NCI-H2196 (cell line): ENCODE data around the gene MMS22L.
A peak's percentile ranks its signal among the peaks of the same experiment; 100 is the strongest.

Experiments
- DNase-seq: peaks from one replicate; lab custom pipeline; 2025; ENCODE audit not compliant: unreplicated experiment; lab: John Stamatoyannopoulos, UW

The MMS22L gene

DNA sequence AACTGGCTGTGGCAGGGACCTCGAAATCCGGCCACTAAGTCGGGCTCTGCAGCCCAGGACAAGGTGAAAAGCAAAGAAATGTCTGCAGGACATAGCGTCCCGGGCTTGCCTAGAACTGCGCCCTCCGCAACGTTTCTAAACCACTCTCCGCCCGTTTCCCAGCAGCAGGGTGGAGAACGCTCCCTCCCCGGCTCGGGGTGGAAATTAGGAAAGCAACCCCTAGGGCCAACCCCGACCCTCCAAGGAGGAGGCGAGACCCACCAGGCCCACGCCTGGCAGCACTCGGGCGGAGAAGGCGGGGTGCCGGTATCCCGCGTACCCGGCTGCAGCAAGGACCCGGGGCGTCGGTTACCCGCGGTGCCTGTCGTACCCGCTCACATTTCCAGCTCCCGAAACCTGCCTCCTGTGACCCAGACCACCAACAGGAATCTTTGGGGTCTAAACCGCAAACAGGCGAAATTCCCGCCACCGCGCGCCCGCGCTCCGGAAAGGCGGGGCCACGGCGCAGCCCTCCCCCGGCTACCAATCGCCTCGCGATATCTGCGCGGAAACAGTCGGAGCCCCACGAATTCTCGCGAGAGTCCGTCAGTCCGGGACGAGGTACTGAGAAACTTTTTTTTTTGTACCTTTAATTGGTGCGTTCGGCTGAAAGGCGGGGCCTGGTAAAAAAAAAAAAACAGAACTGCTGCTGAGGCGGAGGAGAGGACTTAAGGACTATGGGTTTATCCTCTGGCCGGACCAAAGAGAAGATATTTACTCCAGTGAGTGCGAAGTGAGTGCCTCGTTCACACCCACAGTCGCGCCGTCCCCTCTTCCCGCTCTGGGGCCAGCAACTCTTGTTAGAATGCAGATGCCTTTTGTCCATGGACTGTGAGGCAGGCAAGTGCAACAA is at the start of gene MMS22L:
Gene MMS22L (minus strand): TSS at position 491 of the 892 bp plus-strand sequence. CDS start 739 bp downstream, outside the sequence.
- peak; percentile 95 for DNase-seq

- DNase-seq: no peak
These were observed 39.8 kb upstream of the MMS22L start for GRCh38 chr6:97322811-97323210.

GRCh38 chr6:97322226-97322625 is 39.2 kb upstream of the MMS22L start:
- DNase-seq: no peak

DNA sequence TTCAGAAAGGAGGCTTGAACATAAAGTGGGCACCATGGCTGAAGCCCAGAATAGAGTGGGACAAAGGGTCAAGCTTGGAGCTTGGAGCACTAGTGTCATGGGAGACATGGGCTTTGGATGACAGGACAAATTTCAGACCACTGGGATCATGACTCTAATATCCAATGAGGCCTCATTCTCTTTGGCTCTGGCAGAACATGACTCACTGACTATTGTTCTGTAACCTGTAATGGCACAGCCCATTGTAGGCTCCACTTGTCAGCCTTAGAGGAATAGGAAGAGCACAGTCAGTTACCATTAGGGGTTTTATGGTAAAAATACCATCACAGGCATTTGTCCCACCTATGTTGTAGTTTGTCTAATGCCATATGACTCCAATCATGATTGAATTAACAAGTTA is 34.0 kb upstream of the MMS22L start:
- no peak for DNase-seq

- no peak for DNase-seq
These were observed 29.2 kb upstream of the MMS22L start for GRCh38 chr6:97312241-97312640.

GRCh38 chr6:97306544-97307320 is 23.7 kb upstream of the MMS22L start:
- no peak for DNase-seq

DNA sequence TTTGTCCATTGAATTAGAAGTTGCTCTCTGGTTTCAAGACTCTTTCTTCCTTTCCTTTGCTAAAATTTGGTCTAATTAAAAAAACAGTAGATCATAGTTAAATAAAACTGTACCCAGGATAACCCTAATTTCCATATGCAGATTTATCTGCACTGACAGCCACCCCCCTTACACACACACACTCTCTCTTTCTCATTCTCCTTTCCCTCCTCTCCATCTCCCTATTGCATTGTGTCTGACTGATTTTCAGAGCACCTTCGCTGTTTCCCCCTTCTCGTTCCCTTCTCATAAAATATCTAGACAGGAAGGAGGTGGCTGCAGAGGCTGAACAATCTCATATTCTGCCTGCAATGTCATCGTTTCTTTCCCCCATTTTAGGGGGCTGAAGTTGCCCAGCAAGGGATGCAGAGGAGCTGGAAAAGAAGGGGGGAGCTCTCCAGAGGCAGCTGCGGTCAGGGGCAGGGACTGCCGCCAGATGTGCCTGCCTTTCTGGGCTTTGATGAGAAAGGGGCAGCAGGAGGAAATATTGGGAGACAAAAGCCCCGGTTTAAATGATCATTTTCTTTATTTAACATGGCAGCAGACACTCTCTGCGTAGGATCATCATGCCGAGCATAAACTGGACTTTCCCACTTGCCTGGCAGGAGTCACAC is 22.5 kb upstream of the MMS22L start:
- DNase-seq: no peak

GRCh38 chr6:97304701-97305100 is 21.7 kb upstream of the MMS22L start:
- DNase-seq: no peak

DNA sequence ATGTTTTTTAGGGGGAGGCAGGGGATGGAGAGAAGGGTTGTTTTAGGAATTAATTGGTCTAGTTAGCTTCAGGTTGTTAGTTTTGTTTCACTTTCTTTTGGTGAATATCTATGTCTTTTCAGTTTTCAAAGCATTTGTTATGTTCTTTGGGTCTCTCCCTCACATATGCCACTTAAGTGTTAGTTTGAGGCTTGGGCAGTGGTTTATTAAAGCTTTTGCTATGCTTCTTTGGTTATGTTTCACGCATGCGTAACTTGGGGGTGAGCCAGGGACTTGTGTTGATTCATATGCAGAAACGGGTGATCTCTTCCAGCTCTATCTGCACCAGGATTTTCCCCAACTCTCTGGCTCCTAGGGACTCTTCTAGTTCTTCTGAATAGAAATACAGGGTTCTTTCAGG is 11.4 kb upstream of the MMS22L start:
- DNase-seq: no peak

DNA sequence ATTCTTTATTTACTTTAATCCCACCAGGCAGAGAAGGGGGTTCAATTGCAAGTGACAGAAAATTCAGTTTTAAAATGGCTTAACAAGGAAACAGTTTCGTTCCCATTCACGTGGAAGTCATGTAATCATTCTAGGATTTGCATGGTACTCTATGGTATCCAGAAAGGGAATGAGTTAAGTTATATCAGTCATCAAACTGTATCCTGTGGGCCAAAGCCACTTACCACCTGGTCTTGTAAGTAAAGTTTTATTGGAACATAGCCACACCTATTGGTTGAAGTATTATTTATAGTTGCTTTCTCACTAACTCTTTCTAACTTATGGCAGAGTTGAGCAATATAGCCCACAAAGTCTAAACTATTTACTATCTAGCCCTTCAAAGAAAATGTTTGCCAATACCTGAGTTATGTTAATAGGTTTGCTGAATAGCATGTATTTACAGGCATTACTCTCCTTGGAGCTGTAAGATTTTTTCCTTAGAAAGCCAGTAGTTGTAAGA is 10.2 kb upstream of the MMS22L start:
- DNase-seq: no peak

GRCh38 chr6:97292671-97293070 is 9.7 kb upstream of the MMS22L start:
- DNase-seq: no peak

DNA sequence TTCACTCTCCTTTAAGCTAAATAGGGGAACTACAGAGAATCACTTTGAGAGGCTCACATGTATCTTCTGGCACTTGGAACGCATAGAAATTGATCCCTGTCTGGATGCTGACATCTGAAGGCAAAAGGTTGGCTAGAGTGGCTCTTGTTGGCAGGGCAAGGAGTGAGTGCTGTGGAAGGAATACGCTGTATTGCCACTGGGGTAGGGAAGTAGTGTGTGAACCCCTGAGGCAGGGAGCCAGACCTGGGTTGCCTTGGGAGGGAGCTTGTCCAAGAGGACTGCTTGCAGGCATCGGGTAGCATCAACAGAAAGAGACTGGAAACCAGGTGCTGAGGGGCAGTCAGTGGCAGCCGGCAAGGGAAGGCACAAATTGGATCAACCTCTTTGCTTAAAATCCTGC is 8.9 kb upstream of the MMS22L start:
- DNase-seq: no peak

DNA sequence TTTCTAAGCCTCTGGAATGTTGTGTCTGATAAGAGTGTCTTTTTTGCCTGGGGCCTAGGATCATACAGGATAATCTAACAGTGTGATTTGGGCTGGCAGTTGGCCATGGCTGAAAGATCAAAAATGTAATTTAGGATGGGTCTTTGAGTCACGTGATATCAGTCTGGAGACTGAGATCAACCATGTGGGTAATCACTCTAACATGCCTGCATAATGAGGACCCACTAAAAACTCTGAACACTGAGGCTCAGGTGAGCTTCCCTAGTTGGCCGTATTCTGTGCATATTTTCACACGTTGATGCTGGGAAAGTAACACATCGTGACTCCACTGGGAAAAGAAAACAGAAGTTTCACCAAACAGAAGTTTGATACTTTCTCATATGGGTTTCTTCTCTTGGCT is 6.3 kb upstream of the MMS22L start:
- no peak for DNase-seq

- DNase-seq: no peak
These were observed 5.2 kb upstream of the MMS22L start for GRCh38 chr6:97288188-97288587.

DNA sequence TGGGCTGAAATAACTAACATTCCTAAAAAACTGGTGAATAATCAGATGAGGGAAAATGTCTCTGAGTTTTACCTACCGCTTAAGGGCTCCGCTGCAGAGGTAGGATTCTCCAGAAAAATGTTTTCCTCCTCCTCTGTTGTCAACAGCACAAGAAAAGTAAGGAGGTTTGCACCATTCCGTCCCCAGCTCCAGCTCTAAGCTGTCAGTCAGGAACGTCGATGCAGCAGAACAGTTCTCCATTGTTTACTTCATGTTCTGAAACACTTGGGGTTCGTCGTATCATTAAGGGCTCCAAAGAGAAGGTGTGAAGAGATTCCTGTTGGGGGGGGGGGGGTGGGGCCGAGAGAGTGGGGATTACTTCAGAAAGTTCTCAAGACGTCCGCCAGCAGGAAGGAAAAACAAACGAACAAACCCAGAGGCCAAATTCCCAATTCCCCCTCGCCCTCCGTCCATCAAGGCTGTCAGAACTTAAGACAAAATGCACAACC is 734 bp downstream of the MMS22L start:
- DNase-seq: no peak

GRCh38 chr6:97280766-97281165 is 2.2 kb downstream of the MMS22L start:
- no peak for DNase-seq

DNA sequence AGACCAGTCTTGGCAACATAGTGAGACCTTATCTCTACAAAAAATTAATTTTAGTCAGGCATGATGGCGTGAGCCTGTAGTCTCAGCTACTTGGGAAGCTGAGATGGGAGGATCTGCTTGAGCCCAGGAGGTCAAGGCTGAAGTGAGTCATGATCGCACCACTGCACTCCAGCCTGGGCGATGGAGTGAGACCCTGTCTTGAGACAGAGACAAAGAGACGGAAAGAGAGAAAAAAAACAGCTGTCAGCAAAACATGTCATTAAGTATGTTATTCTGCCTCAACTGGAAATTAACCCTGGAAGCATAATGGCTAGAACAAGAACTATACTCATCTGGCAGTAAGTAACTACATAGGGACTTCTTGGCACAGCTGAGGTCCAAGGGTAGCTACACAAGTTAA is 7.2 kb downstream of the MMS22L start:
- no peak for DNase-seq

DNA sequence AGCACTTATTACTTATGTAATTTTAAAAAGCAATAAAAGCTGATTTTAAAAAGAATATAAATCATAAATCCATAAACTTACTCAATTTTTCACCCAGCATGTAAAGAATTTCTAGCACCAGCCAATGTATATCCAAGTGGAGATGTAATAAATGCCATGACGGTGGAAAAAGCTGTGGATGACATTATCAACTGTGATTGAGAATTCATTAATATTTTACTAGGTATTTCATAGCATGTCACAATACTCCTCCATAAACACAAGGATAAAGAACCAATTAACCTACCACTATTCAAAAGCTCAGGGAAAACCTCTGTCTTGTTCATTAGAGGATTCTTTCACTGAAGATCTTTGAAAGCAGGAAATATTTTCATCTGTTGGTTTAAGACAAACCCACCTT is 13.2 kb downstream of the MMS22L start:
- no peak for DNase-seq

- no peak for DNase-seq
These were observed 20.3 kb downstream of the MMS22L start for GRCh38 chr6:97262676-97263075.

- DNase-seq: no peak
These were observed 36.2 kb downstream of the MMS22L start for GRCh38 chr6:97246842-97247241.

DNA sequence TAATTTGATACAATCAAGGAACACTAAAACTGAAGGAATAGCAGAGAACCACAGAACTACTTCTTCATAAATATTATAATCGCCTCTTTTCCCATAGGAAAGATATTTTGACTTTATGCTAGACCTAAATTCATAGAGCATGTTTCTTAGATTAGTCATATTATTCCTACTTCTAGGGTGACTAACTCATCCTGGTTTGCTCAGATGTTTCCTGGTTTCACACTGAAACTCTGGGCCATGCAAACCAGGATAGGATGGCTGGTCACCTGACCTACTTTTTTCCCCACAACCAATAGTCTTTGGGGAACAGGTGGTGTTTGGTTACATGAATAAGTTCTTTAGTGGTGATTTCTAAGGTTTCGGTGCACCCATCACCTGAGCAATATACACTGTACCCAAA is 42.8 kb downstream of the MMS22L start:
- DNase-seq: no peak
